HS-27A (cell line): ENCODE data around the gene MCM3AP.
"Not testable (repeated sequence)": the region's sequence is repeated elsewhere in the genome, so short reads cannot be mapped to it uniquely, and the experiment has no call there.

ENCODE experiments used
- DNase-seq: peaks from one replicate; pipeline ENCODE4 v3.0.0-alpha.2; 2012; ENCODE audit warnings: low read depth, missing footprints

The MCM3AP gene

DNA sequence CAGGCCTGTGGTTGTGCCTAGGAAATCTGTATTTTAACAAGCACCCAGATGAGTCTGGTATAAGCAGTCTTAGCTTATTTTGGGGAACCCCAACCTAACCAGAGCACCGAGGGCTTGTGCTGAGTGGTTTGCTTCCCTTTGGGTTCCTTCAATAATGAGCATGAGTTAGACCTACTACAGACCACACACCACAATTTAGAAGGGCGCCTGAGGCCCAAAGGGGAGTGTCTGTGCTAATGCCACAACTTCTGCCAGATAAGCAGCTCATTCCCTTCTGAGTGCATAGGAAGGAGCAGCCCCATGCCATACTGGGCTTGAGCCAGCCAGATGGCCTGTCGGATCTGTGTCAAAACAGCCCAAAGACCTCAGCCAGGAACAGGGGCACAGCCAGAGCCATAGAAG lies 41.5 kb downstream of the MCM3AP start:
- no peak for DNase-seq

DNA sequence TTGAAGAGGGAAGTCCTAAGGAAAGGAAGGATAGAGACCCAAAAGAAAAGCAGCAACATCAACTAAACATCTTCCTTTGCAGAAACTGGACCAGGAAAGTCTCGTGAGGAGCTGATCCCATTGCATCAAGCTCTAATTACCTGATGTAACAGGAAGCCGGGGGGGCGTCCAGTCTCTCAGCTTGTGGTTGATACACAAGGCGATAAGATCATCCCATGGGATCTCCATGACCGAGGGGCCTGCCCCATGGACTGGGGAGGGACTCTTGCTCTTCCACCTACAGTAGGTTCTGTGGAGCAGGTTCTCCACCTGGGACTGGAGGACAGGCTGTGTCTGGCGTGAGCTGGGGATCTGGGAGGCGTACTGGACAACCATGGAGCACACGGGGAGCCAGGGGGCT lies 42.1 kb downstream of the MCM3AP start:
- DNase-seq = no peak

DNA sequence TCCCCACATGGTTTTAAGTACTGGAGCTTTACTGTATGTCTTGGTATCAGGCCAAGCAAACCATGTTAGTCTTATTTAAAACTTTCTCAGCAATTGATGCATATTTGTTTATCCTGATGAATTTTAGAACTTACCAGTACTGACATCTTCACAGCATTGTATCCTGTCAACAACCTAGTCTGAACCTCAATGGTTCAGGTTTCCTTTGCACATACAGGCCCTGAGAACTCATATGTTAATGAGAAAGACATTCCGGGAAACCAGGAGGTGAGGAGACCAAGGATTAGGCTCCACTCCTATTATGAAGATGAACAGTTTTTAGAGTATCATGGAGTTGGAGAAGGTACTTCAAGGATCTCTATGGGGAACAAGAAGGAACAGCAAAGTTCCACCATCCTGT lies 43.8 kb downstream of the MCM3AP start:
- DNase-seq = not testable (repeated sequence)

DNA sequence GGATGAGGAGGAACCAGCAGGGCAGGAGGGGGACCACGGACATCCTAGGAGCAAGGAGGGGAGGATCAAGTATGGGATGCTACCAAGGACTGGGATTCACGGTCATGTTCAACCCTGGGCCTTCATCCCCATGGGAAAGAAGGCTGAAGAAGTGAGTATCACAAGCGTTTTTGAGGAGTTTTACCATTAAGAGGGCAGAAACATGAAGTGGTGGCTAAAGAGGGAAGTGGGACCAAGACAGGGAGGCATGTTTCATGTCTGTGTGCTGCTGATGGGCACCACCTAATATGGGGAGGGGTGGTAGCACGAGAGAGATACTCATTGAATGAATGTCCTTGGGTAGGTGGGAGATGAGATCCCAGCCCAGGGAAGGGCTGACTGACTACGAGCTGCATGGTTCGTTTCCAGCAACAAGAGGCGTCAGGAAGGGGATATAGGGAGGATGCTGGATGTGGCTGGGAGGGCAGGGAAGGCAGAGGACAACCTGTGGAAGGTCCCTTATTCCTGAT lies 45.5 kb downstream of the MCM3AP start:
- DNase-seq = no peak

DNA sequence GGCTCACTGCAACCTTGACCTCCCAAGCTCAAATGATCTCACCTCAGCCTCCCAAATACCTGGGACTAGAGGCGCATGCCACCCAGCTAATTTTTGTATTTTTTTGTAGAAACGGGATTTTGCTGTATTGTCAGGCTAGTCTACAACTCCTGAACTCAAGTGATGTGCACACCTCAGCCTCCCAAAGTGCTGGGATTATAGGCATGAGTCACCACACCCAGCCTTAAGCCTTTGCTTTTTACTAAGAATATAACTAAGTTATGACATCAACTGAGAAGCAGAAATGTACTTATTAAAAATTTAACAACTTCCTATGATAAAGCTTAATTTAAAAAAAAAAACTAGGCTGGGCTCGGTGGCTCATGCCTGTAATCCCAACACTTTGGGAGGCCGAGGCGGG lies 47.9 kb downstream of the MCM3AP start:
- no peak for DNase-seq

DNA sequence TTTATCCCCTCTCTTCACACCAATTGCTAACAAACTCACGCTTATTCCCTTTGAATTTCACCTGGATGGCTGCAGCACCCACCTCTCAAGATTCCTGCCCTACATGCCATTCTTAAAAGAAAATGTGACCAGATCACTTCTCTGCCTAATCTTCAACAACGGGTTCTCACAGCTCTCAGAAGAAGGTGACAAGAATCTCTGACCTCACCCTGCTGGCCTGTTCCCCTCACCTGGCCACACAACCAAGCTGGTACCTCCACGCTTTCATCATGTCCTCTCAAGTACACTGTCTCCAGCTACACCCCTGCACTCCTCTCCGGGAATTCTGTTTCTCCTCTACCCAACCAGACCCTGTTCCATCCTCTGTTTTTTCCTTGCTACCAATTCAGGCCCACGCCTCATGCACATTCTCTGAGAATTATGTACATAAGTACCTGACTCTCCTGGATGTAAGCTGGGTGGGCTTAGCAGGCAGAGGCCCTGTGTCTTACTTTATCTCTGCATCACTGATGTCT lies 50.9 kb downstream of the MCM3AP start:
- no peak for DNase-seq

DNA sequence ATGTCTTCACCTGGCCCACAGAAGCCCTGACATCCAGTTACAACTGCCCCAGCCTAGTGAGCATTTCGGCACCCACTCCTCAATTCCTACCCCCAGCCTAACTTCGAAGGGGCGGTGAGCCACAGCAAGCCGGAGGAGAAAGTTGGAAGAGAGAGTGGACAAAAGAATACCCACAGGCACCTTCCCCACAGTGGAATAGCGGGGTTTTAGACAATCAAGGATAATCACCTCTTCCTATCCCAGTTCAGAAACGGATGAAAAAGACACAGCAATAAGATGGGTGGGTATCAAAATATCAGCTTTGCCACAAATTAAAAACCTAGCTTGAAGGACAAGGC lies 55.5 kb downstream of the MCM3AP start:
- DNase-seq = no peak

DNA sequence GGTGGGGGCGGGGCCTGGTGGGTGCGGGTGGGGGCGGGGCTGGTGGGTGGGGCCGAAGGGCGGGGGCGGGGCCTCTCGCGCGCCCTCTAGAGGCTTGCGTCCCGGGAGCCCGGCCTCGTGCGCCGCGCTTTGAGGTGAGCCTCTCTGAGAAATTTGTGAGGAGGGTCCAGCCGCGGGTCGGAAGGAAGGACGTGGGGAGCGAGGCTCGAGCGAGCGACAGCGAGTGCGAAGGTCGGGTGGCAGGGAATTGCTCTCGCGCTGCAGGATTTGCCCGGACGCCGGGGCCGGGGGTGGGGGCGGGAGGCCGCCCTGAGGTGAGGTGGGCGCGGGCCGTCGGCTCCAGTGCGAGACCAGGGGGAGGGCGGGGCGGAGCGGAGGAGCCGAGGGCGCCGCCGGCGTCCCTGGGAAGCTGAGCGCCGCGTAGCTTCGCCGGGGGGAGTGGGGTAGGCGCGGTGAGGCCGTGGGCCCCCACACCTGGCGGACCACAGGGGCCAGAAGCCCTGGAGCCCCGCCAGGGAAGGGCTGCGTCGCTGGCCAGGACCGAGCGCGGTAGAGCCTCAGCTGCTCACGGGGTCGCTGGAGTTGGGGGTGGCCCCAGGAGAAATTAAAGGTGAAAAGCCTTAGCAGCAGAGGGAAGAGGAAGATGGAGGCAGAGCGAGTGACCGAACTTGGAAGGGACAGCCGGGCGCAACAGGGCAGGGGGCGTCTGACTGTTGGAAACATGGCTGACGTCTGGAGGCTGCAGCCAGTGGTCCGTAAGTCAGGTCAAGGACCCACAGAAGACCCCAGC lies 56.1 kb downstream of the MCM3AP start:
- DNase-seq = no peak

DNA sequence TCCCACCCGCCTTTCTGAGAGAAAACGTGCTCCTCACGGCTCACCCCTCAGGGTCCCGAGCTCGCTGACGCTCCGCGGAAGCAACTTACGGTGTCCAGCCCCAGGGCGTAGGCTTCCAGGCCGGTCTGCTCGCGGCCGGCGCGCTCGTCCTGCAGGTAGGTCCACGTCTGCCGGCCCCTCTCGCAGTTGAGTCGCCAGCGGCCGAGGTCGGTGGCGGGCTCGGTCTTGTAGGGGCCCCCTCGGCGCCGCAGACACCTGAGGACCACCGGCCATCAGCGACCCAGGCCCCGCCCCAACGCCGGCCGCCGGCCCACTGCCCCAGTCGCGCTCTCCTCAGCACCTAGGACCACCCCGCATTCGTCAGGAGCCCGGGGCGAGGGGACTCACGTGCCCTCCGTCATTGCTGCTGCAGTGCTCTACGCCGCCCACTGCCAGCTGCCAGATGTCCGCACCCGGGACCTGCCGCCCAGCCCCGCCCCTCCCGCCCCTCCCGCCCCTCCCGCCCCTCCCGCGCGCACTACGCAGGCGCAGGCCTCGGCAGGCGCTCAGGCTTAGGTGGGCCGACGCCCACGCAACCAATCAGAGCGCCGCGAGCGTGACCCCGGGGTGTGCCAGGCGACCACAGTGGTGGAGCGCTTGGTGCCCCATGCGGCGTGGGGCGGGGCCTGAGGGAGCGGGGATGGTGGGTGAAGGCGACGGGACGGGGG lies 56.9 kb downstream of the MCM3AP start, which contains the start of gene LSS:
Gene LSS, minus strand, starts transcription at position 430 of the 707 bp plus-strand sequence. Its CDS starts 29 bp downstream, at position 401.
- DNase-seq = peak; percentile 92

DNA sequence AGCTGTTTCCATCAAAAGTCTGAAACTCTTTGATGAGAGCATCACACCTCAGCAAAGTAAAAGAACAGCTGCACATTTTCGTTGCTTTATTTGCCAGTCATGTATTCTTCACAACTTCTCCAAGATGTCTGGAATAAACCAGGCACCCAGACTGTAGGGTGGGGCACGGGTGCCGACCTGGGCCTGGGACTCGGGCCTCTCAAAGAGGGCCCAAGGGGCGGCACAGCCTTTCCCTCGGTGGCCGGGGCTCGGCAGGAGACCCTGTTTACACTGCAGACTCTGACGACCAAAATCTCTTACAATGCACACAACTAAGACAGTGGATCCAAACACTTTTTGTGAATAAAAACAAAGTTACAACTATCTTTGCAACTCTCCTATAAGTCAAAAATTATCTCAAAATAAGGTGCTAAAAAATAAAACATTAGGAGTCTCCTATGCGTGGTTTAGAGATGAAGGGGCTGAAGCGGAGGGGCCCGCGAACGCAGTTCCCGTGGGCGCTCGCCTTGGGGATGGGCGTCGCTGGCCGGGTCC lies 57.5 kb downstream of the MCM3AP start:
- DNase-seq = no peak

DNA sequence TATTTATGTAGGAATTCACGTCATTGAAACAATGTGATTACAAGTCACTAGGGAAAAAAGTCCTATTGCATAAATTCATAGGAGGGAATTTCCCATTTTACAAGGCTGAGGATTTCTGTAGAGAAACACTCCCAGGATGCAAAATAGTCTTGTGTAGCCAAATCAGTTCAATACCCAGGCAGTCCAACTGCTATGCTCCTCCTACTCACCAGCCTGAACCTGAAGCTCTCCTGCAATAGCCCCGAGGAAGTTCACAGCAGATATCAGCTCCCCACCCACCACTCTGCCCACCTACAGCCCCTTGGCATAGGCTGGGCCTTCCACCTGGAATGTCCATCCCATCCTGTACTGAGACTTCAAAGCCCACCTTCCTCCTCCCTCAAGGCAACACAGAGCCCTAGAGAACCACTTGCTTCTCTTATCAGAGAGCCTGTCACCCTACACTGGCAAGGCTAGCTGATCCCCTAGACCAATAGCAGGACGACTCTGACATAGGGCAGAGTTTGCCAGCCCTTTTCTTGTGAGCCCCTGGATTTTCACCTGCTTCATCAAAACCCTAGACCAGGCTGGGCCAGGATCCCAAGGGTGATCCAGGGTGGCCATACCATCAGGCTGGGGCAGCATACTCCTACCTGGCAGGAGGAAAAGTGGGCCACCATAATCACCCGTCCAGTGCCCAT lies 58.4 kb downstream of the MCM3AP start:
- DNase-seq = no peak

DNA sequence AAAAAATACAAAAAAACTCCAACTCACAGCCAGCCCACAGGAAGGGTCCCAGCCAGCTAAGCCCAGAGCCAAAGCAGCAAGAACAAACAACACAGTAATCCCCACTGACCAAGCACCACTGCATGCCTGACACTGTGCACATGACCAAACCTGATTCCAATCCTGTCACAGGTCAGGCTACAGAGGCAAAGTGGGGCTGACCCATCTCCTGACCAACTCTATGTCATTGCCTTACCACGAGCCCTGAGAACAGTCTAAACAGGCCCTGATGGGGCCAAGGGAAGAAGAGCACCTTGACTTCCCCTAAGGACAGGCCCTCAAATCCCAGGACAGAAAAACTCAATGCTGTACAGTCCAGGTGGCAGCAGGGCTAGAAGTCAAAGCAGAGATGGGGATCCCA lies 59.3 kb downstream of the MCM3AP start:
- DNase-seq = no peak

DNA sequence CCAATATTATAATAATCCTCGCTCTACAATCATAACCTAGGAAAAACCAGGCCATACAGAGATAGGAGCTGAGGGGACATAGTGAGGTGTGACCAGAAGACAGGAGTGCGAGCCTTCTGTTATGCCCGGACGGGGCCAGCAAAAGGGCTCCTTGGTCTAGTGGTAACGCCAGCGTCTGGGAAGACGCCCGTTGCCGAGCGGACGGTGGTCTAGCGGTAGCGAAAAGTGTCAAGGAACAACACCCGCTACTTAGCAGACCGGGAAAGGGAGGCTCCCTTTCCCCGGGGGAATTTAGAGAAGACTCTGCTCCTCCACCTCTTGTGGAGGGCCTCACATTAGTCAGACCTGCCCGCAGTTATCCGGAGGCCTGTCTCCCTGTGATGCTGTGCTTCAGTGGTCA lies 61.8 kb downstream of the MCM3AP start:
- not testable (repeated sequence) for DNase-seq

DNA sequence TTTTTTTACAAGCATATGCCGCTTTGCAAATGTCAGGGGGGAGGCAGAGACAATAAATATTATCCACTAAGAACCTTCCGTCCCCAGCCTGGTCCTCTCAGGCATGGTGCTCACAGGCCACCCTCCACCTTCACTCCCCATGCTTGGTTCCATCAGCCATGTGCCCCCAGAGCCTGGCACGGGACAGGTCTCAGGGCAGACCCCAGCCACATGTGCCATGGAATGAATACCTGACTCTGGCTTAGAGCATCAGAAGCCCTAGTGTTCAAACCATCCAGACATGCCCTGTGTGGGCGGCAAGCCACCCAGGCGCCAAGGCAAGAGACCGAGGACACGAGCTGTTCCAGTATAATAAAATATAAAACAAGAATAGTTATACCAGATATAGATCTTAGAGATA lies 62.2 kb downstream of the MCM3AP start:
- no peak for DNase-seq

DNA sequence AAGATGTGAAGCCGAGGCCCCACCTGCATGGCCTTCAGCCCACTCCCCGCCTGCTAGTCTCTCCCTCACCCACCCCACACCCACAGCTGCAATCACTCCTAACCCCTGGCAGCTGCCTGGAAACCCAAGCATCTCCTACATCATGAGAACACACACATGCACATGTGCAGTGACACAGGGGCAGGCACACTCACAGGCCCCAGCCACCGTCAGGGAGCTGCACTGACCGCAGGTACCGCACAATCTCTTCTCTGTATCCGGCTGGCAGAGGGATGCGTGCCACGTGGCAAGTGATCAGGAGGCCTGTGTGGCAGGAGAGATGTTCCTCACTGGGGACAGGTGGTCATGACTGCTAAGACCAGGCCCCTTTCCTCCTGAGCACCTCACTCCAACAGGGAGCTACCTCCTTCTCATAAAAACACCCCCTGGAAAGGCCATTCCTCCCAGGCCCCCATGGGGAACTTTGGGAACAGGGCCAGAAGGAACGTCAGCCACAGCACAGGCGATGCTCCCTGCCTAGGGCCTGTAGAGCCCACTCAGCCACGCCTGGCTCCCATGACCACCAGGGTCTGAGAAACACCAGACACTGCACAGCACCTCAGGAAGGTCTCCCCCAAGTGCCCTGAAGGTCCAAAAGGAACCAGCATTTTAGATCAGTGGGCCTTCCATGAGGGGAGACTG lies 62.8 kb downstream of the MCM3AP start:
- no peak for DNase-seq

DNA sequence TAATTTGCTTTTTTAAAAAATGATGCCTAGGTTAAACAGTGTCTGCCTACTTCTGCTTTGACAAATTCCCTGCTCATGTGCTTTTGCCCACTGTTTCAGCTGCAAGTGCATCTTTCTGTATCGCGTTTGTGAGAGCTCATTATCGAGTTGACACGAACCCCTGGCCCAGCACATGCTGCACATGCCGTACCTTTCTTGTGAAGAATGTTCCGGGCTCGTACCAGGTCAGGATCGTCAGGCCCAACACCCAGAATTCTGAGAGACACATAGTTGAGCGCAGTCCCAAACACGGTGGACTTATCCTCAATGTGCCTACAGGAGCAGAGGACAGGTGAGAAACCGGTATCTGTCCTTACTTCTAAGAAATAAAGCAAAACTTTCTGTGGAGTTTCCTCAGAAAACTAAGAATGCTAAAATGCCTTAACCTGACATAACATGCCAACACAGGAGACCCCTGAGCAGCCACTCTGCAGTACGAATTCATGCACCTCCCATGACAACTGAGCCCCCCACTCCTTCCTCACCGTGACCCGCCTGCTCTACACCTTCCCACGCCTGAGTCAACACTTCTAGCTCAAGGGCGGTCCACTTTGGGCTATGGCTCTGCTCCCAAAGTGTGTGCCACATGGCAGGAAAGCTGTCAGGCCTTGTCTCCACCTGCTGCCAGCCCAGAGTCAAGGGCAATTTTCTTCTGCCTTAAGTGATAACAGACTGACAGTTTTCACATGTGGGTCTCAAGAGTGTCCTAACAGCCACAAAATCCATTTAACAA lies 63.6 kb downstream of the MCM3AP start:
- DNase-seq = no peak

DNA sequence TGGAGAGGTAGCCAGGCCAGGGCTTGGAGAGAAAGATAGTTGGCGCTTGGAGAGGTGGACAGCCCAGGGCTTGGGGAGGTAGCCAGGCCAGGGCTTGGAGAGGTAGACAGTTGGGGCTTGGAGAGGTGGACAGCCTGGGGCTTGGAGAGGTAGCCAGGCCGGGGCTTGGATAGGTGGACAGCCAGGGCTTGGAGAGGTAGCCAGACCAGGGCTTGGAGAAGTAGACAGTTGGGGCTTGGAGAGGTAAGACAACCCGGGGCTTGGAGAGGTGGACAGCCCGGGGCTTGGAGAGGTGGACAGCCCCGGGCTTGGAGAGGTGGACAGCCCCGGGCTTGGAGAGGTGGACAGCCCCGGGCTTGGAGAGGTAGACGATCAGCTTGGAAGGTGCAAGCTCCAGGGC lies 64.6 kb downstream of the MCM3AP start:
- no peak for DNase-seq

DNA sequence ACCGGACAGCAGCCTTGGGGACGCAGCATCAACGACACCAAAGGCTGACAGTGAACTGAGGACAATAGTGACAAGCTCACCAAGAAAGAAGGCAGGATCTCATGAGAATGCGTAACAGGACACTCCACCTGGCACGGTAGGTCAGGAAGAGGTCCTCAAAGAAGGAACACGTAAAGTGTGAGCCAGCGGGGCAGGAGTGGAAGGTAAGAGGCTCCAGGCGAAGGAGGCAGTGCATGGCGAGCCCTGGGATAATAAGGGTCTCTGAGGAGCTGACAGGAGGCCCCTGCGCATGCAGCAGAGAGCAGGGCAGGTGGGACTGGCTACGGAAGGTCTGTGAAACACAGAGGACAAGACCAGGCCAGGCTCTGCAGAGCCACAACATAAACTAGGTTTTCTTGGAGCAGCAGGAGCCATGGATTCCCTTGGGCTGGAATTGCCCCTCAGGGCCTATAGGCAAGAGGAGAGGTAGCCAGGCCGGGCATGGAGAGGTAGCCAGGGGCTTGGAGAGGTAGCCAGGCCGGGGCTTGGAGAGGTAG lies 65.1 kb downstream of the MCM3AP start:
- no peak for DNase-seq

DNA sequence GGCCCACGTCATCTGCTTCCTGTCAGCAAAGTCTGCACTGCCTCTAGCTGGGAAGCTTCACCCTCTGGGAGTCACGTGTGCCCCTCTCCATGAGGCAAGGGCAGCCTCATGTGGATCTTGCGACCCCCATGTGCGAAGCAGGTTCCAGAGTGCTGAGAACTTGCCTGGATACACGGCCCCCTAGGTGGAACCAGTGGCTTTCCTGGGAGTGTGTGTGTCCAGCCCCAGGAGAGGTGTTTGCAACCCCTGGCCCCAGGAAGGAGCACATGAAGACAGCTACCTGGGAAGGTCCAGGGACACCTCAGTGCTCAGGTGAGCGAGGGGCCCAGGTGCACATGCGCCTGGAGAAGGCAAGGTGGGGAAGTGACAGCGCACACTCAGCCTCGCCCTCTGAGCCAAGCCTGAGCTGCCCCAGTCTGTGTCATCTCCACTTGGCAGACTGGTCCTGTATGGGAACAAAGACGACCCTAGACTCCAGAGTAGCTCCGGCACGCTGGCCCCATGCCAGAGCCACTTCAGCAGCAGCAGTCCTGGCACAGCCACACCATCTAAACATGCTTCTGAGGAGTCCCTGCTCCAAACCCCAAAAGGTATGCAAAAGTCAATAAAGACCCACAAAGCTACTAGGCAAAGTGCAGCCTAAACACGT lies 65.7 kb downstream of the MCM3AP start:
- DNase-seq = no peak

DNA sequence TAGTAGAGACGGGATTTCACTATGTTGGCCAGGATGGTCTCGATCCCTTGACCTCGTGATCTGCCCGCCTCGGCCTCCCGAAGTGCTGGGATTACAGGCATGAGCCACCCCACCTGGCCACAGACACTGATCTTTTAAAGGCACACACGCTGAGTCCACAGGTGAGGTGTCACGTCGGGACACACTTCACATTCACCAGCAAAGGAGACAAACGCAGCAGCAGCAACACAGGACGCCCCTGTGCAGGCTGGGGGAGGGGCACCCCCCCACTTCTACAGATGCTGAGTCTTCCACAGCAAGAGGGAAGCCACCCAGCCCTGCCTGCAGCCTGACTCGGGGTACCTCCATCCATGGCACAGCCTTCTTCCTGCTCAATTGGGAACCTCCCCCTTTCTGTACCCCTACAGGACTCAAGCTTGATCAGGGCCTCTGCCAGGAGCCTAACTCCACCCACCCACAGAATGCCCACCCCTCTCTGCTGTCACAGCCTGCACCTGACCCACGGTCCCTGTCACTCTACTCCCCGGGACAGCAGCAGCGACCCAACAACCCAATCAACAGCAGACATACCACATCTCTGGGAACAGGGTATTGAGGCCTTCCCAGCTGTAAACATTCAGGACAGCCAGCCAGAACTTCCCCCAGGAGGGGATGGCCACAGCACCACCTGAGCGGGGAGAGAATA lies 66.4 kb downstream of the MCM3AP start:
- DNase-seq = no peak
